ENCODE data around the gene KRT13.

The KRT13 gene

DNA sequence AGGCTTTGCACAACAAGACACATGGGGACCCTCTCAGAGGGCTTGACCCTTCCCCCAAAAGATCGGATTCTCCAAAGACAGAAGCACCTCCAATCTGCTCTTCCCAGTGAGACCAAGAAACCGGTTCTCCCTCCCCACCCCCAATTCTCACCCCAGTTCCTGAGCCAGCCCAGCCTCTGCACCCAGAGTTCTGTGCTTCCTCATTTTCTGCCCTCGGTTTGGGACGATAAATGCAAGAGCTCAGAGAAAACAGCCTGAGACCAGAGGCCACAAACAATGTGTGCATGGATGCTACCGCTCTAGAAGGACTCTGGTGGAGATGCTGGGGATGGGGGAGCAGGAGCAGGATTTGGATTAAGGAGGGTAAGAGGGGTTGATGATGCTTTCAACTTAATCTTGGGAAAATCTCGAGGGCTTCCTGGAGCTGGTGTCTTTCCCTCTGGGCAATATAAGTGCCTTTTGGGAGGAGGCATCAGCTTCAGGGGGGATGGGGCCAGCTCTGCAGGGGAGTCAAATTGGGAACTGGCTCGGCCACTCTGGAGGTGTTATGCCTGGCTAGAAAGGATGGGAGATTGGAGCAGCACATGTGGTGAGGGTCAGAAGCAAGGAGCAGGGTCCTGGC, 7.2 kb upstream of the KRT13 start:
- no peak overlapping the region for H3K27ac ChIP-seq (ENCODE audit: low read depth, low read length)
- no peaks in the 10 kb centered on the region for H3K4me1 ChIP-seq (ENCODE audit: control insufficient read depth, low read length)
- H3K9me3 ChIP-seq (ENCODE audit: control insufficient read depth, insufficient read depth, low read length) = no peaks in the 10 kb centered on the region
- H3K9me2 ChIP-seq (replicated peaks; ENCODE audit: control insufficient read depth, low read length) = no peaks in the 10 kb centered on the region
- H3F3A ChIP-seq (ENCODE audit: control insufficient read depth, insufficient read depth) = no peaks in the 10 kb centered on the region
- H3K4me2 ChIP-seq (ENCODE audit: low read length) = no peak overlapping the region
- no peaks in the 10 kb centered on the region for H3K36me3 ChIP-seq (ENCODE audit: control insufficient read depth, low read length)
- H4K20me1 ChIP-seq (ENCODE audit: control insufficient read depth, insufficient read depth, low read depth, low read length) = no peaks in the 10 kb centered on the region
- no peak overlapping the region for H3K4me3 ChIP-seq (ENCODE audit: low read length)
- H3K27me3 ChIP-seq (ENCODE audit: control insufficient read depth, low read length) = no peaks in the 10 kb centered on the region
- H3K79me2 ChIP-seq (ENCODE audit: control insufficient read depth, low read length) = no peaks in the 10 kb centered on the region
- TF ChIP-seq, protein P1, sequence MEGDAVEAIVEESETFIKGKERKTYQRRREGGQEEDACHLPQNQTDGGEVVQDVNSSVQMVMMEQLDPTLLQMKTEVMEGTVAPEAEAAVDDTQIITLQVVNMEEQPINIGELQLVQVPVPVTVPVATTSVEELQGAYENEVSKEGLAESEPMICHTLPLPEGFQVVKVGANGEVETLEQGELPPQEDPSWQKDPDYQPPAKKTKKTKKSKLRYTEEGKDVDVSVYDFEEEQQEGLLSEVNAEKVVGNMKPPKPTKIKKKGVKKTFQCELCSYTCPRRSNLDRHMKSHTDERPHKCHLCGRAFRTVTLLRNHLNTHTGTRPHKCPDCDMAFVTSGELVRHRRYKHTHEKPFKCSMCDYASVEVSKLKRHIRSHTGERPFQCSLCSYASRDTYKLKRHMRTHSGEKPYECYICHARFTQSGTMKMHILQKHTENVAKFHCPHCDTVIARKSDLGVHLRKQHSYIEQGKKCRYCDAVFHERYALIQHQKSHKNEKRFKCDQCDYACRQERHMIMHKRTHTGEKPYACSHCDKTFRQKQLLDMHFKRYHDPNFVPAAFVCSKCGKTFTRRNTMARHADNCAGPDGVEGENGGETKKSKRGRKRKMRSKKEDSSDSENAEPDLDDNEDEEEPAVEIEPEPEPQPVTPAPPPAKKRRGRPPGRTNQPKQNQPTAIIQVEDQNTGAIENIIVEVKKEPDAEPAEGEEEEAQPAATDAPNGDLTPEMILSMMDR (IDR thresholded peaks at IDR 0.05; ENCODE audit: low read depth, low read length, poor library complexity, severe bottlenecking) = no peak
- TF ChIP-seq EZH2phosphoT487 (IDR thresholded peaks at IDR 0.05; ENCODE audit: borderline replicate concordance, low read length) = no peak

DNA sequence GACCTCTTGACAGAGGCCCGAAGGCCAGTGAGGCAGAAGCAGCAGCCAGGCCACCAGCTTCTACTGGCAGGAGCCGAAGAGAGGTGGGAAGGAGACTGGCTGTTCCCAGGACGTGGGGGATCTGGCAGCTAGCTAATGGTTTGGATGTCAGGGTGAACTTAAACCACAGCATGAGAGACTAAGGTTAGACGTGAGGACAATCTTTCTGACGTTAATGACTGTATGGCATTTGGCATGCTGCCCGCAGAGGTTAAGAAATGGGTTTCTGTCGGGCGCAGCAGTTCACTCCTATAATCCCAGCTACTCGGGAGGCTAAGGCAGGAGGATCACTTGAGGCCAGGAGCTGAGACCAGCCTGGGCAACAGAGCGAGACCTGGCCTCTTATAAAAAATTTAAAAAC, 6.3 kb upstream of the KRT13 start:
- no peaks in the 10 kb centered on the region for H3K27me3 ChIP-seq (ENCODE audit: control insufficient read depth, low read length)
- H3K9me3 ChIP-seq (ENCODE audit: control insufficient read depth, insufficient read depth, low read length) = no peaks in the 10 kb centered on the region
- H3K36me3 ChIP-seq (ENCODE audit: control insufficient read depth, low read length) = no peaks in the 10 kb centered on the region
- no peak for TF ChIP-seq EZH2phosphoT487 (IDR thresholded peaks at IDR 0.05; ENCODE audit: borderline replicate concordance, low read length)
- TF ChIP-seq, protein P1 (IDR thresholded peaks at IDR 0.05; ENCODE audit: low read depth, low read length, poor library complexity, severe bottlenecking) = no peak
- H3F3A ChIP-seq (ENCODE audit: control insufficient read depth, insufficient read depth) = no peaks in the 10 kb centered on the region
- H3K4me3 ChIP-seq (ENCODE audit: low read length) = no peak overlapping the region
- H3K4me1 ChIP-seq (ENCODE audit: control insufficient read depth, low read length) = no peaks in the 10 kb centered on the region
- H3K79me2 ChIP-seq (ENCODE audit: control insufficient read depth, low read length) = no peaks in the 10 kb centered on the region
- H3K4me2 ChIP-seq (ENCODE audit: low read length) = no peak overlapping the region
- no peaks in the 10 kb centered on the region for H3K9me2 ChIP-seq (replicated peaks; ENCODE audit: control insufficient read depth, low read length)
- no peaks in the 10 kb centered on the region for H4K20me1 ChIP-seq (ENCODE audit: control insufficient read depth, insufficient read depth, low read depth, low read length)
- no peak overlapping the region for H3K27ac ChIP-seq (ENCODE audit: low read depth, low read length)

DNA sequence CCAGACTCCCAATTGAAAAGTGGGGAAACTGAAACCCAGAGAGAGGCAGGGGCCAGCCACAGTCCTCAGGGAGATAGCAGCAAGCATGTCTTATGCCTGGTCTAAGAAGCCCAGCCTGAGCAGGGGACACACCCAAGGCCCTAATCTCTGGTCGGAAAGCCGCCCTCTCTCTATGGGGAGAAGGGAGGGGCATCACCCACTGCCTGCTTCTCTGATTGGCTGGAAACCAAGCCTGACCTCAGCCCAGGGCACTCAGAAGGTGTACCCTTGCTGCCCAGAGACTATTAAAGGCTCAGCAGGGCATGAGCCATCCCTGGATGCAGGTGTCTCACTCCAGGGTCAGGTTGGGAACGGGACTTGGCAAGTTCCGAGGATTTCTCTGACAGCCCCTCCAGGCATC, 5.7 kb upstream of the KRT13 start:
- Histone ChIP-seq H3K9me2 (replicated peaks; ENCODE audit: control insufficient read depth, low read length) (no peaks in the 10 kb centered on the region), H3K4me3 (ENCODE audit: low read length) (no peak overlapping the region), H3K27ac (ENCODE audit: low read depth, low read length) (no peak overlapping the region), H3K36me3 (ENCODE audit: control insufficient read depth, low read length) (no peaks in the 10 kb centered on the region), H3F3A (ENCODE audit: control insufficient read depth, insufficient read depth) (no peaks in the 10 kb centered on the region), H3K27me3 (ENCODE audit: control insufficient read depth, low read length) (no peaks in the 10 kb centered on the region), H3K79me2 (ENCODE audit: control insufficient read depth, low read length) (no peaks in the 10 kb centered on the region), H3K4me2 (ENCODE audit: low read length) (no peak overlapping the region), H3K4me1 (ENCODE audit: control insufficient read depth, low read length) (no peaks in the 10 kb centered on the region), H4K20me1 (ENCODE audit: control insufficient read depth, insufficient read depth, low read depth, low read length) (no peaks in the 10 kb centered on the region), H3K9me3 (ENCODE audit: control insufficient read depth, insufficient read depth, low read length) (no peaks in the 10 kb centered on the region)
- TF ChIP-seq EZH2phosphoT487 (IDR thresholded peaks at IDR 0.05; ENCODE audit: borderline replicate concordance, low read length) = no peak
- TF ChIP-seq, protein P1 (IDR thresholded peaks at IDR 0.05; ENCODE audit: low read depth, low read length, poor library complexity, severe bottlenecking) = no peak

Data from DOHH2 (cell line).